ENCODE results near the gene BDKRB2. TPM values are rescaled to one million over a fixed set of nuclear protein-coding genes. Genes with fewer than 3 reads are reported as not detected.

BDKRB2 gene
- total RNA-seq, 1 donor from 2014 or later: 0.70 TPM

- H3K36me3 Mint-ChIP-seq (ENCODE audit: low read depth, unreplicated experiment): no peaks in the 10 kb centered on the region
- H3K27me3 Mint-ChIP-seq (ENCODE audit: low read depth, unreplicated experiment): peaks cover 29% of the 10 kb centered on the region
- FAIRE-seq (no peak), DNase-seq (ENCODE audit: low read depth) (no peak)
- no peak overlapping the region for H3K4me3 Mint-ChIP-seq (ENCODE audit: unreplicated experiment)
- Histone ChIP-seq H3K79me2 (ENCODE audit: insufficient read depth, low read length) (no peaks in the 10 kb centered on the region), H3K36me3 (ENCODE audit: insufficient read depth, low read length) (no peaks in the 10 kb centered on the region), H3K4me1 (ENCODE audit: insufficient read depth, low read length) (peaks cover 4% of the 10 kb centered on the region), H3K4me3 (ENCODE audit: insufficient read depth, low read depth, low read length) (no peak overlapping the region), H3K9ac (ENCODE audit: low read length) (no peak overlapping the region), H2AFZ (ENCODE audit: low read depth, low read length) (no peak overlapping the region), H3K9me3 (ENCODE audit: insufficient read depth, low read depth, low read length) (peaks cover 2% of the 10 kb centered on the region), H4K20me1 (ENCODE audit: insufficient read depth, low read length) (no peaks in the 10 kb centered on the region), H3K4me2 (ENCODE audit: low read length) (no peak overlapping the region), H3K27me3 (ENCODE audit: insufficient read depth, low read length) (no peaks in the 10 kb centered on the region), H3K27ac (ENCODE audit: low read depth, low read length) (no peak overlapping the region)
- no peak for TF ChIP-seq EZH2 (IDR thresholded peaks at IDR 0.05; ENCODE audit: insufficient read depth, low read length)
- TF ChIP-seq CTCF (IDR thresholded peaks at IDR 0.05; ENCODE audit: insufficient read depth, low read depth, low read length): no peak
- peaks cover 3% of the 10 kb centered on the region for H3K4me1 Mint-ChIP-seq (ENCODE audit: low read depth, unreplicated experiment)
- no peaks in the 10 kb centered on the region for H3K9me3 Mint-ChIP-seq (ENCODE audit: unreplicated experiment)
- no peak overlapping the region for H3K27ac Mint-ChIP-seq (ENCODE audit: unreplicated experiment)
These were observed 17.2 kb downstream of the BDKRB2 start for GRCh38 chr14:96221841-96222240.

GRCh38 chr14:96224480-96225096 lies 19.9 kb downstream of the BDKRB2 start:
- peaks cover 4% of the 10 kb centered on the region for H3K4me1 ChIP-seq (ENCODE audit: insufficient read depth, low read length)

More at GRCh38 chr14:96224480-96225096, 19.9 kb downstream of the BDKRB2 start:
- no peak for DNase-seq (ENCODE audit: low read depth)
- no peak overlapping the region for H2AFZ ChIP-seq (ENCODE audit: low read depth, low read length)
- Mint-ChIP-seq H3K4me3 (ENCODE audit: unreplicated experiment) (no peak overlapping the region), H3K27ac (ENCODE audit: unreplicated experiment) (no peak overlapping the region), H3K36me3 (ENCODE audit: low read depth, unreplicated experiment) (no peaks in the 10 kb centered on the region), H3K27me3 (ENCODE audit: low read depth, unreplicated experiment) (peaks cover 23% of the 10 kb centered on the region), H3K4me1 (ENCODE audit: low read depth, unreplicated experiment) (peaks cover 3% of the 10 kb centered on the region), H3K9me3 (ENCODE audit: unreplicated experiment) (peaks cover 3% of the 10 kb centered on the region)
- TF ChIP-seq CTCF (IDR thresholded peaks at IDR 0.05; ENCODE audit: insufficient read depth, low read depth, low read length) (no peak), EZH2 (IDR thresholded peaks at IDR 0.05; ENCODE audit: insufficient read depth, low read length) (no peak)
- H4K20me1 ChIP-seq (ENCODE audit: insufficient read depth, low read length): no peaks in the 10 kb centered on the region
- no peak for FAIRE-seq
- no peaks in the 10 kb centered on the region for H3K36me3 ChIP-seq (ENCODE audit: insufficient read depth, low read length)
- H3K79me2 ChIP-seq (ENCODE audit: insufficient read depth, low read length): no peaks in the 10 kb centered on the region
- no peak overlapping the region for H3K27ac ChIP-seq (ENCODE audit: low read depth, low read length)
- no peak overlapping the region for H3K4me3 ChIP-seq (ENCODE audit: insufficient read depth, low read depth, low read length)
- H3K4me2 ChIP-seq (ENCODE audit: low read length): no peak overlapping the region
- H3K9ac ChIP-seq (ENCODE audit: low read length): no peak overlapping the region
- peaks cover 2% of the 10 kb centered on the region for H3K9me3 ChIP-seq (ENCODE audit: insufficient read depth, low read depth, low read length)
- no peaks in the 10 kb centered on the region for H3K27me3 ChIP-seq (ENCODE audit: insufficient read depth, low read length)

Measured in astrocyte (in vitro differentiated cells and primary cell).